ENCODE measurements around the gene SARNP. TPM values are rescaled to one million over a fixed set of nuclear protein-coding genes. Genes with fewer than 3 reads are reported as not detected.
A peak's percentile ranks its signal among the peaks of the same experiment; 100 is the strongest.

SARNP gene
- total RNA-seq, 1 donor from 2014 or later = 33.1 TPM

GRCh38 chr12:55797550-55797949 is 20.0 kb downstream of the SARNP start:
- peaks cover 0 to 59% of the 10 kb centered on the region in 2 donors for H3K36me3 ChIP-seq
- no peak overlapping the region for H3K4me3 ChIP-seq
- intact Hi-C loops (cut with DNase I) = loop anchor here (10.0 kb wide), 2 partner anchors 53 to 143 kb away; partner anchors contain the start of gene GDF11
- TF ChIP-seq POLR2A (IDR thresholded peaks at IDR 0.05) (no peak), POLR2AphosphoS5 (IDR thresholded peaks at IDR 0.05; ENCODE audit: insufficient read depth in 1 of 2, low read depth in 1 of 2) (no peak), CTCF (IDR thresholded peaks at IDR 0.05) (no peak)
- H3K27me3 ChIP-seq = no peaks in the 10 kb centered on the region
- DNase-seq (ENCODE audit: extremely low spot score in 2 of 2) = no peak
- no peaks in the 10 kb centered on the region for H3K9me3 ChIP-seq
- no peak overlapping the region for H3K27ac ChIP-seq
- H3K4me1 ChIP-seq = peaks cover 9% of the 10 kb centered on the region

- Histone ChIP-seq H3K4me1 (peaks cover 9% of the 10 kb centered on the region), H3K9me3 (no peaks in the 10 kb centered on the region), H3K36me3 (peaks cover 0 to 58% of the 10 kb centered on the region in 2 donors), H3K4me3 (no peak overlapping the region), H3K27me3 (no peaks in the 10 kb centered on the region), H3K27ac (no peak overlapping the region)
- TF ChIP-seq POLR2AphosphoS5 (IDR thresholded peaks at IDR 0.05; ENCODE audit: insufficient read depth in 1 of 2, low read depth in 1 of 2) = no peak
- TF ChIP-seq CTCF (IDR thresholded peaks at IDR 0.05) = peak in 2 of 3 experiments; percentile 30 to 43
- no peak for TF ChIP-seq POLR2A (IDR thresholded peaks at IDR 0.05)
- intact Hi-C loops (cut with DNase I) = loop anchor here (10.0 kb wide), 2 partner anchors 52 to 142 kb away; partner anchors contain the start of gene GDF11
- DNase-seq (ENCODE audit: extremely low spot score in 2 of 2) = no peak
These were observed 20.5 kb downstream of the SARNP start for GRCh38 chr12:55797068-55797467.

- intact Hi-C loops (cut with DNase I) = loop anchor here (10.0 kb wide), 2 partner anchors 51 to 141 kb away; partner anchors contain the start of gene GDF11
These were observed 21.6 kb downstream of the SARNP start for GRCh38 chr12:55795950-55796349.

GRCh38 chr12:55789893-55790292 is 27.6 kb downstream of the SARNP start:
- peaks cover 0 to 83% of the 10 kb centered on the region in 2 donors for H3K36me3 ChIP-seq
- no peak overlapping the region for H3K4me3 ChIP-seq
- no peak for DNase-seq (ENCODE audit: extremely low spot score in 2 of 2)
- no peaks in the 10 kb centered on the region for H3K4me1 ChIP-seq
- H3K27me3 ChIP-seq = no peaks in the 10 kb centered on the region
- intact Hi-C loops (cut with DNase I) = loop anchor here (10.0 kb wide), 2 partner anchors 45 to 135 kb away; partner anchors contain the start of gene GDF11
- TF ChIP-seq POLR2A (IDR thresholded peaks at IDR 0.05) (no peak), CTCF (IDR thresholded peaks at IDR 0.05) (no peak), POLR2AphosphoS5 (IDR thresholded peaks at IDR 0.05; ENCODE audit: insufficient read depth in 1 of 2, low read depth in 1 of 2) (no peak)
- no peak overlapping the region for H3K27ac ChIP-seq
- H3K9me3 ChIP-seq = no peaks in the 10 kb centered on the region

More at GRCh38 chr12:55795950-55796349, 21.6 kb downstream of the SARNP start:
- Histone ChIP-seq H3K27ac (no peak overlapping the region), H3K4me1 (peaks cover 9% of the 10 kb centered on the region), H3K36me3 (peaks cover 0 to 65% of the 10 kb centered on the region in 2 donors), H3K9me3 (no peaks in the 10 kb centered on the region), H3K4me3 (no peak overlapping the region), H3K27me3 (no peaks in the 10 kb centered on the region)
- no peak for TF ChIP-seq POLR2A (IDR thresholded peaks at IDR 0.05)
- no peak for TF ChIP-seq CTCF (IDR thresholded peaks at IDR 0.05)
- TF ChIP-seq POLR2AphosphoS5 (IDR thresholded peaks at IDR 0.05; ENCODE audit: insufficient read depth in 1 of 2, low read depth in 1 of 2) = no peak
- DNase-seq (ENCODE audit: extremely low spot score in 2 of 2) = no peak

GRCh38 chr12:55789171-55789570 is 28.4 kb downstream of the SARNP start:
- no peak for DNase-seq (ENCODE audit: extremely low spot score in 2 of 2)
- Histone ChIP-seq H3K27ac (no peak overlapping the region), H3K27me3 (no peaks in the 10 kb centered on the region), H3K9me3 (no peaks in the 10 kb centered on the region), H3K36me3 (peaks cover 0 to 81% of the 10 kb centered on the region in 2 donors), H3K4me1 (no peaks in the 10 kb centered on the region), H3K4me3 (no peak overlapping the region)
- TF ChIP-seq POLR2A (IDR thresholded peaks at IDR 0.05) (no peak), CTCF (IDR thresholded peaks at IDR 0.05) (no peak), POLR2AphosphoS5 (IDR thresholded peaks at IDR 0.05; ENCODE audit: insufficient read depth in 1 of 2, low read depth in 1 of 2) (no peak)
- intact Hi-C loops (cut with DNase I) = no loop called here
